ENCODE measurements around the gene CILP2.

The CILP2 gene, protein sequence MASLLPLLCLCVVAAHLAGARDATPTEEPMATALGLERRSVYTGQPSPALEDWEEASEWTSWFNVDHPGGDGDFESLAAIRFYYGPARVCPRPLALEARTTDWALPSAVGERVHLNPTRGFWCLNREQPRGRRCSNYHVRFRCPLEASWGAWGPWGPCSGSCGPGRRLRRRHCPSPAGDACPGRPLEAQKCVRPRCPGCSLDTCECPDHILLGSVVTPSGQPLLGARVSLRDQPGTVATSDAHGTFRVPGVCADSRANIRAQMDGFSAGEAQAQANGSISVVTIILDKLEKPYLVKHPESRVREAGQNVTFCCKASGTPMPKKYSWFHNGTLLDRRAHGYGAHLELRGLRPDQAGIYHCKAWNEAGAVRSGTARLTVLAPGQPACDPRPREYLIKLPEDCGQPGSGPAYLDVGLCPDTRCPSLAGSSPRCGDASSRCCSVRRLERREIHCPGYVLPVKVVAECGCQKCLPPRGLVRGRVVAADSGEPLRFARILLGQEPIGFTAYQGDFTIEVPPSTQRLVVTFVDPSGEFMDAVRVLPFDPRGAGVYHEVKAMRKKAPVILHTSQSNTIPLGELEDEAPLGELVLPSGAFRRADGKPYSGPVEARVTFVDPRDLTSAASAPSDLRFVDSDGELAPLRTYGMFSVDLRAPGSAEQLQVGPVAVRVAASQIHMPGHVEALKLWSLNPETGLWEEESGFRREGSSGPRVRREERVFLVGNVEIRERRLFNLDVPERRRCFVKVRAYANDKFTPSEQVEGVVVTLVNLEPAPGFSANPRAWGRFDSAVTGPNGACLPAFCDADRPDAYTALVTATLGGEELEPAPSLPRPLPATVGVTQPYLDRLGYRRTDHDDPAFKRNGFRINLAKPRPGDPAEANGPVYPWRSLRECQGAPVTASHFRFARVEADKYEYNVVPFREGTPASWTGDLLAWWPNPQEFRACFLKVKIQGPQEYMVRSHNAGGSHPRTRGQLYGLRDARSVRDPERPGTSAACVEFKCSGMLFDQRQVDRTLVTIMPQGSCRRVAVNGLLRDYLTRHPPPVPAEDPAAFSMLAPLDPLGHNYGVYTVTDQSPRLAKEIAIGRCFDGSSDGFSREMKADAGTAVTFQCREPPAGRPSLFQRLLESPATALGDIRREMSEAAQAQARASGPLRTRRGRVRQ
- long read RNA-seq, donor 1 = 0 reads
- long read RNA-seq, donor 2 = 0 reads
- long read RNA-seq, donor 3 = 0 reads
- long read RNA-seq, donor 4 = 0 reads
- long read RNA-seq, donor 5 = 0 reads
- long read RNA-seq, donor 6 = 0 reads
- long read RNA-seq, donor 7 = 0 reads
- long read RNA-seq, donor 8 = 0 reads

DNA sequence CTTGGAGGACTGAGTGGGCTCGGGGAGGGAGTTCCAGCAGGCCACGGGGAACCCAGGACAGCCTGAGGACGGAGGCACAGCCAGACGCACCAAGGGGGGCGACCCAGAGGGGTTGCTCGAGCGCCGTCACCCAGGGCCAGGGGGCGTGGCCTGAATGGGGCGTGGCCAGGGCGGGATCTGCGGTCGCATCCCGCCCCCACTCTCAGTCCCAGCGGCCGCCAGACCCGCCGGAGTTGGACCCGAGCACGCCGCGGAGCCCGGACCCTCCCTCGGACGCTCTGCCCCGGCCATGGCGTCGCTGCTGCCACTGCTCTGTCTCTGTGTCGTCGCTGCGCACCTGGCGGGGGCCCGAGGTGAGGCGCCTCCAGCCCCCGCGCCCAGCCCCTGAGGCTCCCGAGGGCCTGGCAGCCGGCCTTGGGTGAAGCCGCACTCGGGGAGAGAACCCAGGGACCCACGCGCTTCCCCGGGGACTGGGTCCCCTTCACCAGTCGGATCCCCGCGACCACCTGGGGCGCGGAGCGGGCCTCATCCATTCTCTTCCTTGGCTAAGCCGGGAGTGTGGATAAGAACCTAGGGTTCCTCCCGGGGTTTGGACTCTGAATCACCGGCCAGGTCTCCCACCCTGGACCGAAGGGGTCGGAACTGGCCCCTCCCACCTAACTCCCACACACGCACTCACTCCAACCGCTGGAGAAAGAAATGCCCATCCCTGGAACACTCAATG, at the start of gene CILP2:
TSS of gene CILP2 (plus strand) at position 205 of the 724 bp plus-strand sequence. CDS start at position 290, 85 bp downstream.
- peak; percentile 72 for DNase-seq

- DNase-seq = peak; percentile 72
Observed at GRCh38 chr19:19488875-19489690, 49.0 kb upstream of the CILP2 start.

GRCh38 chr19:19489804-19490204, 48.3 kb upstream of the CILP2 start:
- DNase-seq = no peak

DNA sequence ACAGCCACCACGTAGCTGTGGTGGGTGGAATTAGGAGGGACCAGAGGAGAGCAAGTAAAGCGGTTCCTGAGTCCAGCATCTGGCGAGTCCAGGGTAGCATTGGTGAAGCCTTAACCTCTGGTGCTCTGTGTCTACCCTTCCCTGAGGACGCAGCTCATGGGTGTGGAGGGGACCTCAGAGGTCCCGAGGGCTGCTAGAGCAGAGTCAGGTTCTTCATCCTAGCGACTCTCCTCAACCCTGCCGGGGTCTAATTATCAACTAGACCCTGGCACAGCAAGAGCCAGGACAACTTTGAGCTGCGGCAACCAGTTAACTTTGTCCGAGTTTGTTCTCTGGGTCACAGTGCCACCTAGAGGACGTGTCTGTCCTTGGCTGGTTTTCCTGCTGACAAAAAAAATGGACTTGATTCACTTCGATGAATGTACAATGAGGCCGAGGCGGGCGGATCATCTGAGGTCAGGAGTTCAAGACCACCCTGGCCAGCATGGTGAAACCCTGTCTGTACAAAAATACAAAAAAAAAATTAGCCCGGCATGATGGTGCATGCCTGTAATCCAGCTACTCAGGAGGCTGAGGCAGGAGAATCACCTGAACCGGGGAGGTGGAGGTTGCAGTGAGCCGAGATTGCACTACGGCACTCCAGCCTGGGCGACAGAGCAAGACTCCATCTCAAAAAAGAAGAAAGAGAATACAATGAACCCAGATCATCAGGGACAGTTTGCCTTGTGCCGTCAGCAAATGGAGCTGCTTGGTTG, 47.7 kb upstream of the CILP2 start:
- DNase-seq = peak; percentile 78

GRCh38 chr19:19491321-19492025, 46.6 kb upstream of the CILP2 start:
- no peak for DNase-seq

DNA sequence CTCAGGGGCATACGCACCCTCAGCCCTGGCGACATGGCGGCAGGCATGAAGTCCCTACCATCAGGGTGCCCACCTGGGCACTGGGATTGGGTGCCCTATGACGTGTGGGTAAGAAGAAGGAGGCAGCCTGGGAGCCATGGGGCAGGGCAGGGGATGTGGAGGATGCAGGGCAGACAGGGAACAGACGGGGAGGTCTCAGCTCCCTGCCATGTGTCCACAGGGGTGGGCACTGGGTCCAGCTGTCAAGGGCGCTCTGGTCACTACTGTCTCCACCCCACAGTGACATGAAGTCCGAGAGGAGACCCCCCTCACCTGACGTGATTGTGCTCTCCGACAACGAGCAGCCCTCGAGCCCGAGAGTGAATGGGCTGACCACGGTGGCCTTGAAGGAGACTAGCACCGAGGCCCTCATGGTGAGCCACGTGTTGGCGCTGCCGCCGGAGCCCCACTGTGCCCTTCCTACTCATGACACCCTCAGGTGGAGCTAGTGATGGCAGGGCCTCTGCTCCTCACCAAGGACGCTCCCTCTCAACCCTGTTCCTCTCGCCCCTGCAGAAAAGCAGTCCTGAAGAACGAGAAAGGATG, 45.9 kb upstream of the CILP2 start:
- no peak for DNase-seq

GRCh38 chr19:19493841-19494546, 44.1 kb upstream of the CILP2 start:
- DNase-seq = no peak

DNA sequence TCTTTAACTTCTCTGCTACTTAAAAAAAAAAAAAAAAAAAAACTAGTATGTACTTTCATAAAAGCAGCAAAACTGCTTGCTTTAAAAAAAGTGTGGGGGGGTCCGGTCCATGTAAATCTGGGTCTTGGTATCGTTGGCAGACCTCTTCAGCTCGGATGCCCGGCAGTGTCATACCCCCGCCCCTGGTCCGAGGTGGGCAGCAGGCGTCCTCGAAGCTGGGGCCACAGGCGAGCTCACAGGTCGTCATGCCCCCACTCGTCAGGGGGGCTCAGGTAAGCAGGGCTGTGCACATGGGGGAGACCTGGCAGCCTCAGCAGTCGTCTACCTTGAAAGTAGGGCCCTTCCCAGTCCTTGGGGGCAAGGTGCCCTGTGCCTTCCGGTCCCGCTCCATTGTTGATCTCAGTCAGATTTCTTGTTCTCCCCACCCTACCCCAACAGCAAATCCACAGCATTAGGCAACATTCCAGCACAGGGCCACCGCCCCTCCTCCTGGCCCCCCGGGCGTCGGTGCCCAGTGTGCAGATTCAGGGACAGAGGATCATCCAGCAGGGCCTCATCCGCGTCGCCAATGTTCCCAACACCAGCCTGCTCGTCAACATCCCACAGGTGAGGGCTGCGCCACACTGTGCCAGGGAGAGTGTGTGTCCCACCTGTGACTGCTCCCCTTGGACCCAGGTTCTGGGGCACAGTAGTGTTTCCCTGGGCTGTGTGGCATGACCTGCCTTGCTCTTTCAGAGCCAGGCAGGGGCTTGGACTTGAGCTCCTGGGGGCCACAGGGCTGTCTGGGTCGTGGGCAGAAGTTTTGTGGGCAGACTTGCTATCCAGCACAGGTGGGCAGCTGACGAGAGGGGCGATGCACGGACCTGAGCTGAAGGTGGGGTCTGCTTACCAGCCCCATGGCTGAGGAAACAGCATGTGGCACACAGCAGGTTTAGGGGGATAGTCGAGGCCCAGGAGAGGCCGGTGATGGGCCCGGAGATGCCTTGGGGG, 42.2 kb upstream of the CILP2 start:
- no peak for DNase-seq

DNA sequence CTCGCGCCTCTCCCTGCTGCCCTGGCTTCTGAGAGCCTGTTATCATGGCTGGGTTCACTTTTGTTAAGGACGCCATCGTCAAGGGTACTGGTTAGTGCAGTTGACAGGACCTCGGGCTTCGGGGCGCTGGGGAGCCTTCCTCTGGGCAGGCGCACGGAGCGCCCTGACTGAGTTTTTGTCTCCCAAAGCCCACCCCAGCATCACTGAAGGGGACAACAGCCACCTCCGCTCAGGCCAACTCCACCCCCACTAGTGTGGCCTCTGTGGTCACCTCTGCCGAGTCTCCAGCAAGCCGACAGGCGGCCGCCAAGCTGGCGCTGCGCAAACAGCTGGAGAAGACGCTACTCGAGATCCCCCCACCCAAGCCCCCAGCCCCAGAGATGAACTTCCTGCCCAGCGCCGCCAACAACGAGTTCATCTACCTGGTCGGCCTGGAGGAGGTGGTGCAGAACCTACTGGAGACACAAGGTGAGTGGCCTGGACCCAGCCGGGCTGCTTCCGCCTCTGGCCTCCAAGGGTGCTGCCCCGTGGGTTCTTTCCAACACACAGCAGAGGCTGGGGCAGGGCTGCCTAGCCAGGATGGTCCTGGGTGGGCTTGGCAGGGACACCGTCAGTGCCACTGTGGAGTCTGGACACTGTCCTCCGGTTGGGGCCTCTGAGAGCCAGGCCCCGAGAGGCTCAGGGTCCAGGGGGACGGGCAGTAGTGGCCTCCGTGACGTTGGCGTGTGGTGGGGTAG, 39.6 kb upstream of the CILP2 start:
- DNase-seq = no peak

- DNase-seq = no peak
Observed at GRCh38 chr19:19499272-19499995, 38.6 kb upstream of the CILP2 start.

GRCh38 chr19:19500975-19501644, 37.0 kb upstream of the CILP2 start:
- no peak for DNase-seq

GRCh38 chr19:19501798-19502197, 36.3 kb upstream of the CILP2 start:
- no peak for DNase-seq

DNA sequence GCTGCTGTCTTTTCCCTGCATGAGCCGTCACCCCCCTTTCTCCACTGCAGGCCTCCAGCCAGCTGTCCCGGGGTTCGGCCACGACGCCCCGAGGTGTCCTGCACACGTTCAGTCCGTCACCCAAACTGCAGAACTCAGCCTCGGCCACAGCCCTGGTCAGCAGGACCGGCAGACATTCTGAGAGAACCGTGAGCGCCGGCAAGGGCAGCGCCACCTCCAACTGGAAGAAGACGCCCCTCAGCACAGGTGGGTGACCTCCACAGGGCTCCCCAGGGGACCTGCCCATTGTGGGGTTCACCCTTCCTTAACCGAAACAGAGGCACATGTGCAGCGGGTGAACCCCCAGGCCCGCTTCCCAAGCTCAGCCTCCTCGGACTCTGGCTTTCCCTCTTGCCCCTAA, 35.8 kb upstream of the CILP2 start:
- no peak for DNase-seq

GRCh38 chr19:19502808-19503602, 35.1 kb upstream of the CILP2 start:
- DNase-seq = no peak
